ENCODE data around the gene THSD7B.
"Not testable (repeated sequence)": the region's sequence is repeated elsewhere in the genome, so short reads cannot be mapped to it uniquely, and the experiment has no call there.

THSD7B gene

GRCh38 chr2:136765256-136766072 lies at the start of gene THSD7B:
Gene THSD7B, plus strand, starts transcription at chr2:136765545. Its CDS starts 116,634 bp downstream, at chr2:136882179.
- DNase-seq, result peak; percentile 84

- no peak for DNase-seq
Observed at GRCh38 chr2:136718273-136718672, 47.1 kb upstream of the THSD7B start.

GRCh38 chr2:136727973-136728699 lies 37.2 kb upstream of the THSD7B start:
- no peak for DNase-seq

GRCh38 chr2:136736236-136736635 lies 29.1 kb upstream of the THSD7B start:
- no peak for DNase-seq

- DNase-seq, result peak; percentile 39
Observed at GRCh38 chr2:136738044-136738443, 27.3 kb upstream of the THSD7B start.

GRCh38 chr2:136741471-136741870 lies 23.9 kb upstream of the THSD7B start:
- no peak for DNase-seq

GRCh38 chr2:136750065-136750464 lies 15.3 kb upstream of the THSD7B start:
- no peak for DNase-seq

GRCh38 chr2:136751406-136751805 lies 13.9 kb upstream of the THSD7B start:
- no peak for DNase-seq

- DNase-seq, result not testable (repeated sequence)
Observed at GRCh38 chr2:136758504-136758903, 6.8 kb upstream of the THSD7B start.

GRCh38 chr2:136764452-136765255 lies 691 bp upstream of the THSD7B start:
- DNase-seq, result peak; percentile 75

- no peak for DNase-seq
Observed at GRCh38 chr2:136766073-136766404, 694 bp downstream of the THSD7B start.

GRCh38 chr2:136767030-136767429 lies 1.7 kb downstream of the THSD7B start:
- no peak for DNase-seq

- DNase-seq, result no peak
Observed at GRCh38 chr2:136769871-136770270, 4.5 kb downstream of the THSD7B start.

GRCh38 chr2:136770384-136770783 lies 5.0 kb downstream of the THSD7B start:
- no peak for DNase-seq

GRCh38 chr2:136777391-136777790 lies 12.0 kb downstream of the THSD7B start:
- DNase-seq, result no peak

- no peak for DNase-seq
Observed at GRCh38 chr2:136783856-136784255, 18.5 kb downstream of the THSD7B start.

- no peak for DNase-seq
Observed at GRCh38 chr2:136785215-136785614, 19.9 kb downstream of the THSD7B start.

GRCh38 chr2:136787970-136788369 lies 22.6 kb downstream of the THSD7B start:
- no peak for DNase-seq

GRCh38 chr2:136796339-136796738 lies 31.0 kb downstream of the THSD7B start:
- no peak for DNase-seq

GRCh38 chr2:136798766-136799165 lies 33.4 kb downstream of the THSD7B start:
- DNase-seq, result no peak

GRCh38 chr2:136801661-136802060 lies 36.3 kb downstream of the THSD7B start:
- DNase-seq, result no peak

GRCh38 chr2:136809998-136810397 lies 44.7 kb downstream of the THSD7B start:
- DNase-seq, result no peak

- no peak for DNase-seq
Observed at GRCh38 chr2:136818839-136819238, 53.5 kb downstream of the THSD7B start.

Measured in retina (tissue), 1 donor.